Mesothelial cell of epicardium (in vitro differentiated cells): ENCODE measurements around the gene KANSL3. TPM values are rescaled to one million over a fixed set of nuclear protein-coding genes. Genes with fewer than 3 reads are reported as not detected.

Experiments used
- DNase-seq, 2 experiments: peaks; one replicate each; pipeline ENCODE4 v3.0.0; 2021; ENCODE audit warnings: low spot score in 2 of 2; ENCODE audit not compliant: unreplicated experiment in 2 of 2
- H3K27ac Mint-ChIP-seq: 2 replicates; pipeline ENCODE4 v1.8.0; 2021; ENCODE audit warnings: mixed read lengths
- H3K27me3 Mint-ChIP-seq: 2 replicates; pipeline ENCODE4 v1.8.0; 2021; ENCODE audit warnings: low read depth, mixed read lengths
- H3K36me3 Mint-ChIP-seq: 2 replicates; pipeline ENCODE4 v1.8.0; 2021; ENCODE audit warnings: mixed read lengths
- H3K4me1 Mint-ChIP-seq: 2 replicates; pipeline ENCODE4 v1.8.0; 2021; ENCODE audit warnings: mixed read lengths
- H3K4me3 Mint-ChIP-seq: 2 replicates; pipeline ENCODE4 v1.8.0; 2021; ENCODE audit warnings: mild to moderate bottlenecking, moderate library complexity, mixed read lengths
- H3K9me3 Mint-ChIP-seq: 2 replicates; pipeline ENCODE4 v1.8.0; 2021; ENCODE audit warnings: mixed read lengths
- CTCF ChIP-seq: fragments of 200-600 bp; sonication (generic); IDR thresholded peaks from one replicate; pipeline ENCODE4 v1.5.0; 2021; ENCODE audit warnings: antibody characterized with exemption; ENCODE audit not compliant: unreplicated experiment
- total RNA-seq: library from RNA; stranded (reverse); gene quantifications from 3 replicates; pipeline ENCODE4 v1.2.1, GENCODE V29; 2021

KANSL3 gene
- total RNA-seq, 1 donor from 2014 or later = 68.1 TPM

GRCh38 chr2:96637385-96638143 lies 548 bp downstream of the KANSL3 start:
- Mint-ChIP-seq H3K4me1 (peaks cover 32% of the 10 kb centered on the region), H3K27ac (peak overlapping the region; percentile 96), H3K4me3 (peak overlapping the region; percentile 92), H3K9me3 (no peaks in the 10 kb centered on the region), H3K36me3 (peaks cover 9% of the 10 kb centered on the region), H3K27me3 (no peaks in the 10 kb centered on the region)
- DNase-seq = peak in 1 of 2 experiments; percentile 43
- no peak for TF ChIP-seq CTCF

GRCh38 chr2:96636551-96637171 lies 1.5 kb downstream of the KANSL3 start:
- no peaks in the 10 kb centered on the region for H3K9me3 Mint-ChIP-seq
- H3K27ac Mint-ChIP-seq = peak overlapping the region; percentile 96
- H3K36me3 Mint-ChIP-seq = peaks cover 14% of the 10 kb centered on the region
- TF ChIP-seq CTCF = no peak
- H3K4me1 Mint-ChIP-seq = peaks cover 31% of the 10 kb centered on the region
- H3K4me3 Mint-ChIP-seq = peak overlapping the region; percentile 92
- DNase-seq = no peak
- H3K27me3 Mint-ChIP-seq = no peaks in the 10 kb centered on the region

GRCh38 chr2:96633641-96634040 lies 4.5 kb downstream of the KANSL3 start:
- H3K4me1 Mint-ChIP-seq = peaks cover 31% of the 10 kb centered on the region
- H3K27ac Mint-ChIP-seq = no peak overlapping the region
- H3K36me3 Mint-ChIP-seq = peaks cover 34% of the 10 kb centered on the region
- TF ChIP-seq CTCF = no peak
- no peak for DNase-seq
- H3K9me3 Mint-ChIP-seq = no peaks in the 10 kb centered on the region
- no peak overlapping the region for H3K4me3 Mint-ChIP-seq
- H3K27me3 Mint-ChIP-seq = no peaks in the 10 kb centered on the region

GRCh38 chr2:96631804-96632435 lies 6.2 kb downstream of the KANSL3 start:
- H3K27ac Mint-ChIP-seq = no peak overlapping the region

GRCh38 chr2:96626553-96626942 lies 11.6 kb downstream of the KANSL3 start:
- Mint-ChIP-seq H3K36me3 (peaks cover 27% of the 10 kb centered on the region), H3K4me1 (peaks cover 23% of the 10 kb centered on the region)

More at GRCh38 chr2:96631804-96632435, 6.2 kb downstream of the KANSL3 start:
- Mint-ChIP-seq H3K4me1 (peaks cover 25% of the 10 kb centered on the region), H3K36me3 (peaks cover 34% of the 10 kb centered on the region), H3K9me3 (no peaks in the 10 kb centered on the region), H3K27me3 (no peaks in the 10 kb centered on the region), H3K4me3 (no peak overlapping the region)
- DNase-seq = no peak
- no peak for TF ChIP-seq CTCF

More at GRCh38 chr2:96626553-96626942, 11.6 kb downstream of the KANSL3 start:
- DNase-seq = no peak
- Mint-ChIP-seq H3K27me3 (no peaks in the 10 kb centered on the region), H3K27ac (peak overlapping the region; percentile 86), H3K9me3 (no peaks in the 10 kb centered on the region), H3K4me3 (no peak overlapping the region)
- no peak for TF ChIP-seq CTCF
